ENCODE measurements around the gene BUB1B. TPM values are rescaled to one million over a fixed set of nuclear protein-coding genes. Genes with fewer than 3 reads are reported as not detected.

The BUB1B gene
- total RNA-seq, 1 donor from 2014 or later = 1.8 TPM

DNA sequence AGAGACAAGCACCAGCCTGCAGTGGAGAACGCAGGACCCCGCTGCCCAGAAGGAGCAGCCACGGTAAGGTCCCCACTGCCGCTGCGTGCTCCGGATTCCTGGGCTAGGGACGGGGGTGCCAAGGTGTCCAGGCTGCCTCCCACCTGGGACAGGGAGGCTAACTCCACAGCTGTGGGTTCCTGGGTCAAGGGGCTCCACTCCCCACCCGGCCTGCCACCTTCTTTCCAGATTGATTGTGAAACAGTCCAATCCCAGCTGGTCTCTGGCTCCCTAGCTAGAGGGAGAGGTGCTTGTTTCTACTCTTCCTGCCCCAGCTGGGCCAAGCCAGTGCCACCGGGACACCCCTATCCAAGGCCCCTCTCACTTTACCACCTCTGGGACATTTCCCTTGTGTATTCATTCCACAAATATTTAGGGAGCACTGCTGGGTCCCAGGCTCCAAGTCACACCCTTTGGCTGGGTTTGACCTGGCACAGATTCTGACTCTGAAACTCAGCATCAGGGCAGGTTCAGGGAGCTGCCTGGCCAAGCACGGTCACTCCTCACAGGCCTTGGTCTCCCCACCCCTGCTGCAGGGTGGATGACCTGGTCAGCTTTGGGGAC lies 79.9 kb downstream of the BUB1B start:
- DNase-seq (ENCODE audit: low read depth) = no peak

DNA sequence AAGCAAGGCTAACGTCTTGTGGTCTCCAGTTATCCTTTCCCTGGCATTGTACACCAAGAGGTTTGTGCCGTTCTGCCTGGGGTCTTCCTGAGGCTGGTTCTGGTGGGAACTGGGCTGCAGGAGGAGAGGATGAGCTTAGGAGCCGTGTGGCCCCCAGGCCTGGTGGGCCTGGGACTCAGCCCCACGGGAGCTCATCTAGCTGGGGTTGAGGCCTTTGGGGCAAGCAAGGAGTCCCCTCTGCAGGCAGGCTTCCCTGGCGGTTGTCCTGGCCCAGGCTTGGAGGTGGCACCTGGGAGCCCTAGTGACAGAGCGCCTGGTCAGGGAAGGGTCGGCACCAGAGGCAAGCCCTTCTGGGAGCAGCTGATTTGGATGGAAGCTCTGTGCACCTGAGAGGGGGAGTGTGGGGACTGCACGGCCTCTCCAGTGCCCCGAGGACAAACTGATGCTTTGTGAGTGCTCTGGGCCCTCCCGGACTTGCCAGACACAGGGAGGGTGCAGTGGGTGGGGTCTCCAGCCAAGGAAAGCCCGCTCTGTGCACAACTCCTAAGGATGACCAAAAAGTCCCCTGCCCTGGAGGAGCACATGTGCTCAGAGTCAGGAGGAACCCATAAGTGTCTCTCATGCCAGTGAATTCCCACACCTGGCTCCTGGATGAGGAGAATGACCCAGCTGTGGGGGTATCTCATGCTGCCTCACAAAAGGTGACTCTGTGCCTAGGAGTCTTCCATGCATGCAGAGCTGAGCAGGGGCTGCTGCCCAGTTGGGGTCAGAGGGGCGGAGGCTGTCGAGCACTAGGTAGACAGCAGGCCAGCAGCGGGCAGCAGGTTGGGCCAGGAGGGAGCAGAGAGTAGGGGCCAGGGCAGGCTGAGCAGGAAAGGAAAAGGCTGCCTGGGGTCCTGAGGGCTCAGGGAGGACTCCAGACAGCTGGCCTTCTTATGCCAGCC lies 80.7 kb downstream of the BUB1B start:
- DNase-seq (ENCODE audit: low read depth) = no peak

DNA sequence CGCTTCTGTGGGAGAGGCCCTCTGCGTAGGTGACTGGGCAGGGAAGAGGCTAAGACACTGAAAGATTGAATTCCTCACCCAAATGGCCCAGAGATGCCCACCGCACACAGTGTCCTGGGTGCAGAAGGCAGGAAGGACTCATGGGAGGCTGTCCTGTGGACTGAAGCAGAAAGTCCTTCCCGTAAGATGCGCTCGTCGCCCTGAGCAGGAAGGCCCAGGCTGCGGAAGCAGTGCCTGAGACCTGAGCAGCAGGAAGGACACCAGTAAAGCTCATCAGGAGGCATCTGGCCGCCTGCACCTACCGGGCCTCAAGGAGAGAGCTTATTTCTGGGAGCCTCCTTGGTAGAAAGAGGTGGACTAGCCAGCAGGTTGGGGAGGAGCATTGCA lies 81.3 kb downstream of the BUB1B start:
- no peak for DNase-seq (ENCODE audit: low read depth)

DNA sequence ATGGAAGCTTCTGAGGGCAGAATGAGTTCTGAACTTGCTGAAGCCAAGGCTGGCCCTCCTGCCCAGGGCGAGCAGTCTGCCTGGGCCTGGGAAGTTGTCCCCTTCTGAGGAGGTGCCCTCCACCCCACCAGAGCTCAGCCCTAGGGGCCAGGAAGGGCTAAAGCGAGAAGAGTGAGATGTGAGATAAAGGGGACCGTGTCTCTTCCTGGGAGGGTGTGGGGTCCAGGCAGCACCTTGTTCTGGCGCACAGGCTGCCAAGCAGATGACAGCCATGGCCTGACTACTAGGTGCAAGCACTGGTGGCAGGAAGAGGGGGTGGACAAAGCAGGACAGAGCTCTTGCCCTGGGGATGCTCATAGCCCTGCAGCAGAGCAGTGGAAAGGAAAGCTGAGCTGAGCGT lies 81.7 kb downstream of the BUB1B start:
- DNase-seq (ENCODE audit: low read depth) = no peak

DNA sequence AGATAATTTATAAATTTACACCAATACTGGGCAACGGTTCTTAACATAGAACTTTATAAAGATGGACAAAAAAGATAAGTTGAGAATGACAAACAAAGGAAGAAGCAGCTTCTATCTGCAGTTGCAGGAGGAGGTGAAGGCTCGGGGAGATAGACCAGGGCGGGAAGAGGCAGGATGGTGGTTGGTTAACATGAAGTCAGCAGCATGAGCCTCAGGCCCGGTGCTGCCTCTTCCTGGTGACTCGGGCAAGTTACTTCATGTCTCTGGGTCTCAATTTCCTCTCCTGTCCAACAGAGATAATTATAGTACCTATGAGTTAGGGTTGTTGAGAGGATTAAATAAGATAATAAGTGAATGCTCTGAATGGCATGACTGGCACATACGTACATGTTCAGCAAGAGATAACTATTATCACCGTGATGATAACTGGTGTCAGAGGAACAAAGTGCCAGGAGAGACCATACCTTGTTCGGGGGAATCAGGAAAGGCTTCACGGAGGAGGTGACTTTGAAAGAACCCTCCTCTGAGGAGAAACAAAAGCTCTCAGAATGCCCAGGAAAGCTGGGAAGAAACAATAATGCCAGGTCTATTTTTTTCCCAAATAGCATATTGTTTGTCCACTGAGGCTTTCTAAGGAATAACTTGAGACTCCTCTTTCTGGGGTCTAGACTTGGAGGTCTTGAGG lies 82.4 kb downstream of the BUB1B start:
- DNase-seq (ENCODE audit: low read depth) = no peak

DNA sequence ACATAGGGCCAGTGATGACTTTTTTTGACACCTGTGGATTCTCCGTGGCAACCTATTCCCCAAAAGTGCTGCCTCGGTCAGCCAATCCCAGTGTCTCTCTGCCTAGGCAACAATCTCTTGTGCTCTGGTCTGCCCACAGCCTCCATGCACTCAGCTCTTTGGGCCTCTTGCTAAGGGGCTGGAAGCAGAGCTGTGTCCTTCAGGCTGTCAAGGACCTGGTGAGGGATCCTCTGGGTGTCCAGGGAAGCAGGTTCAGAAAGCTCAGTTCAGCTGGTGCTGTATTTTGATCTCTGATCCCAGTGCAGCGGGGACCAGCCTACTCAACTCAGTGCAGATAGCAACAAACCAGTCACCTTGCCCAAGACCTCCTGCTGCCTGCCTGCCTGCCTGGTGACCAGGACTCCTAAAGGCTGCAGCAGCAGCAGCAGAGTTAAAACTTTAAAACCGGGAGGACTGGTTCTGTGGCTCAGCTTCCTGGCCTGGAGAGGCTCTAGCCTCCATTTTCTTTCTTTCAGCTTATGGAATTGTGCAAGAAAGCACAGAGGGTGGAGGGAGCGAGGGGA lies 84.2 kb downstream of the BUB1B start:
- DNase-seq (ENCODE audit: low read depth) = no peak

DNA sequence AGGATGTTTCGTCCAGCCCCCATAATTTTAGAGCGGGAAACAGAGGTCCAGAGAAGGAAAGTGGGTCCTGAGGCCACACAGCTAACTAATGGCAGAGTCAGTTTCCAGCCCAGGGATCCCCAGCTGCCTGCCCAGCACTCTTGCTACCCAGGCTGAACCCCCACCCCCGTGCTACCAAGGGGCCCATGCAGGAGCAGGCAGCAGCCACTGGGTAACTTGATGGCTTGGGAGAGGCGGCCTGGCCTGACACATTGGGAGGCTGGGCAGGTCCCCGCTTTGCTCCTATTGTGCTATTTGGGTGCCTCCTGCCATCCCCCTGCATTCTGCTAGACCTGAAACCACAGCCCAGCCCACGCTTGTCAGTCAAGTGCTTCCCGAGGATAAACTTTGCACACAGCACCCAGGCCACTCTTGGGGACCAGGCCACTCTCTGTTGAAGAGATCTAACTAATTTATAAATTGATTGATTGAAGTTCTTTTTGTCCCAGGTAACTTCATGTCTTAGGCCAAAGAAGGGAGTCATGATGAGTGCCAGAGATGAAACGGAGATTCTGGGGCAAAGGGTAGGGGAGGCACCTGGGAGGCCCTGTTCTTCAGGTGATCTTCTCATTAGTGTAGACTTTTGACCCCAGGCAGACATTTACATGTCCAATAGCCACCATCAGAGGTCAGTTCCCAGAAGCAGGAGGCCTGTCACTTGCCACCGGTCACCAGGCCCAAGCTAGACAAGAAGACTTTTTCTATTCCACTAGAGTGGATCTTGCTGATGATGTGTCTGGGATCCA lies 85.0 kb downstream of the BUB1B start:
- no peak for DNase-seq (ENCODE audit: low read depth)

DNA sequence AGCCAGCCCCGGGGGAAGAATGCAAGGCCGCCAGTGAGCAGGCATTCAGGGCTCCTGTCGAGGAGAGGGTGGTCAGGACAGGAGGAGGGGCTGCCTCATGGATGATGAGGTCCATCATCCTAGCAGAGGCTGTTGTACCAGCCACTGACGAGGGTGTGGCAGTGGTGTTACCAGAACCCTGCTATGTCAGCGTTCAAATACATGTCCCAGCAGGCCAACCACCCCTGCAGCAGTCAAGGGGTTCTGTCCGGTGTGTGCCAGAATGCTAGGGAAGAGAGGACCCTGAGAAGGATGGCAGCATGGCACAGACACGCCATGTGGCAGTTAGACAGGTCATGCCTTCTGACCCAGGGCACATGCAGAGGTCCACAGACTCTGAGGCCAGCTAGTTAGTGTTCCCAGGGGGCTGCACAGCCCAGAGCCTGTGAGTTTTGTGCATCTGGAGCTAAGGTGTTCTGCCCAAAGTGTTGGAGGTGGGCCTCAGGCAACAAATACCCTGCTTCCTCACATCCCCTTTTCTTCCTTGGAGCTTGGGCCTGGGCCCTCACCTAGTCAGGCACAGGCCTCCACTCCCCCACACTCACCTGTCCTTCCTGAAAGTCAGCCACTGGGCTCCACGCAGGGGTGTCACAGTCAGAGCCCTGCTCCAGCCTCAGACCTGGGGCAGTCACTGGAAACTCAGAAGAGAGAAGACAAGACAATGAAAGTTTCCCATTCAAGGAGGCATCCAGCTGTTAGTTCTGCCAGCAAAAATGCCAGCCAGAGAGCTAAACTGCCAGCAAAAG lies 85.8 kb downstream of the BUB1B start:
- no peak for DNase-seq (ENCODE audit: low read depth)

DNA sequence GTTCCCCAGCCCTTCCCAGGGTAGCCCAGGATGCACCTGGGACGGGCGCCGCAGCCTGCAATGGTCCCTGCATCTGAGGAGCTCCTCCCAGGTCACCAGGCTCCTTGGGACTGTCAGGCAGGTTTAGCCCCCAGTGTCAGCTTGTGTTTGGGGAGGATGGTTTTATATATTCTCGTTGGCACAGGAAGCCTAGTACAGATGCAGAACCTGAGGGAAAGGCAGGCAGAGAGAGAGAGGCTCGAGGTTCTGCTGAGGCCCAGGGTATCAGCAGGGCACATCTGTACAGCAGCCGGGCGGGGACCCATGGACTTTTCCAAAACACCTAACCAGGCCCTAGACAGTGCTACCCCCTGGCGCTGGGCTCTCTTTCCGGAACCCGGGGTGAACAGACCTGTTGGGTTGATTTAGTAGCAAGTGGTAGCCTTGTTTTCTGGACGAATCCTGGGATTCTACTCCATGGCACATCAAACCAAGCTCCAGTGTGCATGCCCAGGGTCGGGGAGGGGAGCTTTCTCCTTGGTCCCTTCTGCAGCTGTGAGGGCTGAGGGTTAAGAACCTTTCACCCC lies 86.6 kb downstream of the BUB1B start:
- no peak for DNase-seq (ENCODE audit: low read depth)

DNA sequence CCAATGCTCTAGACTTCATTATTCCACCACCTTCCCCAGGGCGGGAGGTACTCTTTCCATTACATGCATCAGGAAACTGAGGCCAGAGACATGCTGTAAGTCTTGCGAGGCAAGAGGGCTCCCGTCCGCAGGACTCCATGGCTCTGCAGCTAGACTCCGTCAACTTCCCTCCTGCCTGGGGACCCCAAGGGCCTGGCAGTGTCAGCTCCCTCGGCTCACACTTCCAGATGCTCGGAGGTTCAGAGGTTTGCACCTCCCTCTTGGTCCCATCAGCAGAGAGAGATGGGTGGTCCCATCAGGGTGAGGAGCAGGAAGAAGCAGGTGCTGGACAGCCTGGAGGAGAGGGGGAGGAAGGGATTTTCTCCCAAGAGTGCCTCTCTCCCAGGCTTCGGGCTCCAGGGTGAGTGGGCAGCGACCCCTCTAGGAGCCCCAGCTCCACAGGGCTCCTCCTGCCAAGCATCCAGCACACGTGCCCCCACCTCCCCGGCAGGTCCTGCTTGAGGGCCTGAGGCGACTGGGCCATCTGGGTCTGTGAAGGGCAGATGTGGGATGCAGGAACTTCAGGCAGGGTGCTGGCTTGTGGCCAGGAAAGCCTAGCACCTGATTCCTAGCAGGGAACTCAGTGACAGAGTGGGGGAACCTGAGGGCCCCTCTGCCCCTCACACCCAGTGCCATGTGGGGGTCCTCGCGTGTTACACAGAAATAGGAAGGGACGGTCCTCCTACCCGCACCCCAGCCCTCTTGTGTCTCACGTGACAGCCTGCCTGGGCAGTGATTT lies 87.3 kb downstream of the BUB1B start:
- no peak for DNase-seq (ENCODE audit: low read depth)

DNA sequence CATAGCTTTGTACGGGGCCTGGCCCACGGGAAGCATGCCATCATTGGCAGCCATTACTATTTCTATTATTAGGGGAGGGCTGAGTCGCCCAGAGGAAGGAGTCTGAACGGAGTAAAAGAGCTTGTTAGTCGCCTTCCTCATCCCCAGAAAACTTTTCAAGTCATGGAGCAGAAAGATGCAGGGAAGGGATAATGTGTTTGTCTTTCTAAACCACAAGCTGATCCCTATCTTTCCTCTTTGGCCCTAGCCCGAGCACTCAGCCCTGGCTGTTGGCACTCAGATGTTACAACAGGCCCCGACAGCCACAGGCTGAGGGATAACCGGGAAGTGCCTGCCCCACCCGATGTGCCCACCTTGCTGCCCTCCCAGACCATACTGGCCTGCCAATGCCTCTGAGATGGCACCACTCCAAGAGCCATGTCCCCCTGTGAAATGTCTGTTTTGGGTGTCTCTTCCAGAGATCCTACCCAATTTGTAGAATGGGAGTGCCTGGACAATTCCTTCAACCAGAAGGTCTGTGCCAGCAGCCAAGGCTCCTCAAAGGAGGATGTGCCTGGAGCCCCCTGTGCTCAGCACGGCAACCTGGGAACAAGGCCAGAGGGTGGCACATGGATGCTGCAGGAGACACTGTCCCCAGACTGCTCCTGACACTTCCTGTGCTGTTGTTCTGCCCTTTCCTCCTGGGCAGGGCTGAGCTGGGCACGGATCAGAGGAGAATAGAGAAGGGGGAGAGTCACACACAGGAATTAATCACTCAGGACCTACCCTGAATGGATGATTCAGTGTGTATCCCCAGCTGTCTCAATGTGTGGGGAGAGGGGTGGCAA lies 88.8 kb downstream of the BUB1B start:
- DNase-seq (ENCODE audit: low read depth) = no peak

DNA sequence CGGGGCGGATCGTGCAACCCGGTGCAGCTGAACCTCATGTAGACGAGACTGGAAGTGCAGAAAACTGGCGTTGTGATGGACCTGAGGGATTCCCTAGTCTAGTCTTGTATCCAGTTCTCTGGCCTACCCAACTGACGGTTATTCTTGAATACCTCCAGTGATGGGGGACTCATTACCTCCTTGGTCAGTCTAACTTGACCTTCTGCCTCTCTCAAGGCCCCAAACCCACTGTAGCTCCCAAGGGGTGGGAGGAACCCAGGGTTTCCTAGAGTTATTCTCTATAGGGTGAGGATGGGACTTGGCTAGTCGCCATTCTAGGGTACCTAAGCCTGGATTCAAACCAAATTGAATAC lies 89.4 kb downstream of the BUB1B start:
- no peak for DNase-seq (ENCODE audit: low read depth)

DNA sequence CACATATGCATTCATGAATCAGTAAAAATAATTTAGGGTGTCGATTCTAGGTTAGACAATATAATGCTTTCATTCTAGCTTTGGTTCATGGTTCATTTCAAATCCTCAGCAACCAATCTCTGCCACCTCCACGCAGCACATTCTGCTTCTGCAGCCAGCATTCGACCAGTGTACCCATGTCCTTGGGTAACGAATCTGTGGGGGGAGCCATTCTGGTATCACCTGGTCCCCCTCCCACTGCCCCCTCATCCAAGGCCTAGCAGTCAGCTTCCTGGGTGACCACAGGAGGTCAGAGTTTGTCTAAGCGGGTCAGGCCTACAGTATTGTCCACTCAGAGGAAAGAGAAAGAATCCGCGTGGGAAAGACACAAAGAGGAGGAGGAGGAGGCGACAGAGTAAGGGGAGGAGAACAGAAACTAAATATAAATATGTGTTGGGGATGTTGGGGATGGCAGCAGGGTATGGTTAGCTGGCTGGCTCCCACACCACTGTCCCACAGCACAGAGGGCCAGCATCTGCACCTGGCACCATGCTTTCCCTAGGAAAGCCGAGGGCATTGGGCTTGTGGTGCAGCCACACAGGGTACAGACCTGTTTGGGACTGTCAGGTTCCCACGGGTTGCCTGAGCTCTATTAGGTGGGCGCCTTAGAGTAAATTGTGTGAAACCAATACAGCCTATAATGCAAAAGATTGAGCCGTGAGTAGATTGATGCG lies 90.1 kb downstream of the BUB1B start:
- DNase-seq (ENCODE audit: low read depth) = no peak

DNA sequence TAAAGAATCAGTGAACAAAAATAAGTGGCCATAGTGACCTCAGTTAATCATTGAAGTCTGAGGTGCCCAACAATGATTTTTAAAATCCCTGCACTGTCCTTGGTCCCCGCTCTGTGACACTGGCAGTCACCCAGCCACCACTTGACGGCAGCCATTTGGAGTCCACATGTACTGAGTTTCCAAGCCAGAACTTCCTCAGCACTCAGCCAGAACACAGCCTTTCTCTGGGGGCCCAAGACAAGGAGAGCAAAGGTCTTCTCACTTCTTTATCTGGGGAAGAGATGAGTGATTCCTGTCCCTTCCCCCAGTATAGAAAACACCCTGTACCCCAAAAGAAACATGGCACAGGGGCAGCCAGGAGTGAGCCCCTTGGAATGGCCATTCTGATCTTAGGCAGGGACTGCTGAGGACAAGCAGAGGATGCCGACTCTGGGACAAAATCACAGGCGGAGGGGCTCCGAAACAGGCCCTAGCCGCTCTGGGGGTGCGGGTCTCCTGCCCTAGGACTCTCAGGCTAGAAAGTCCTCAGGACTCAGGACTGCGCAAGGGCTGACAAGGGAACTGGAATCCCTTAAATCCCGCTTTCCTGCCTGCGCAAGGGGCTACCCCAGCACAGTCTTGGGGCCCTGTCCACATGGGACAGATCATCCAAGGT lies 90.7 kb downstream of the BUB1B start:
- no peak for DNase-seq (ENCODE audit: low read depth)

DNA sequence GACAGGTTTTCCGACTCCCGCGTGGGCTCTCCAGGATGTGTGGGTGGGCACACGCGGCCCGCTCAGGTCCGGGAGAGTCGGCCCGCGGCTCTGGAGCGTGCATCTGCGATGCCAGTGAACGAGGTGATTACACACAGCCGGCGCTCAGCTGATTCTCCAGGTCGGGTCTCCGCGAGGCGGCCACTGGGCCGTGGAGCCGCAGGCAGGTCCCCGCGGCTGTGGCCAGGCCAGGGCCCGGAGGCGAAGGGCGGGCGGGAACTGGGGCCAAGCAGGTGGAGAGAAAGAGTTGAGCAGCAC lies 91.2 kb downstream of the BUB1B start:
- no peak for DNase-seq (ENCODE audit: low read depth)

DNA sequence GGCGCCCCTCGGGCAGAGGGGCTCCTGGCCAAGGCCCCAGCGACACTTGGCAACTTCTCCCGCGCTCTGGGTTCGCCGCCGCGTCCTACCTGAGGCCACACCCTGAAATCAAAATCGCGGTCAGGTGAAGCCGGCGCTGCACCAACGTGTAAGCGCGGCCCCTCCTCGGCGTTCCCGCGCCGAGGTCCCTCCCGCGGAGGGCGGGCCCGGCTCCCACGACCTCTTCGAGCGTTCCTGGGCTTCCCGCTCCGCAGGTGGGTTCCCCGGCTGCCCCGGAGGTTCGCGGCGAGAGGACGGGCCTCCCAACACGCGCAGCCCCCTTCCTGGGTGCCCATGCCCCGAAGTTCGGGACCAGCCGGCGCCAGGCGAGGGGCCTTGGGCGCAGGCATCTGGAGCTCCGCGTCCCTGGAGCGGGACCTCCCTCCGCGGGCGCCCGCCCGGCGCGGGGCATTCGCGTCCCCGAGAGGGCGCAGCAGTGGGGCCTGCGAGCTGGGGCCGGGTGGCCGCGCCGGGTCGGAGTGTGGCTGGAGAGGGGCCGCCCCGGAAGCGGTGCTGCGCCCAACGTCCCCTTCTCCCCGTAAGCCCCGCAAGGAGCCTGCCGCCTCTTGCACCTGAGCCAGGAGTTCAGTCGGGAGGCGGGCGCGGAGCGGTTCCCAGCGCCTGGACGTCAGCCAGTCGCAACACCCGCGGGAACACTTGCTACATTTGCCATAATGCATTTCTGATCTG lies 91.7 kb downstream of the BUB1B start:
- DNase-seq (ENCODE audit: low read depth) = no peak

DNA sequence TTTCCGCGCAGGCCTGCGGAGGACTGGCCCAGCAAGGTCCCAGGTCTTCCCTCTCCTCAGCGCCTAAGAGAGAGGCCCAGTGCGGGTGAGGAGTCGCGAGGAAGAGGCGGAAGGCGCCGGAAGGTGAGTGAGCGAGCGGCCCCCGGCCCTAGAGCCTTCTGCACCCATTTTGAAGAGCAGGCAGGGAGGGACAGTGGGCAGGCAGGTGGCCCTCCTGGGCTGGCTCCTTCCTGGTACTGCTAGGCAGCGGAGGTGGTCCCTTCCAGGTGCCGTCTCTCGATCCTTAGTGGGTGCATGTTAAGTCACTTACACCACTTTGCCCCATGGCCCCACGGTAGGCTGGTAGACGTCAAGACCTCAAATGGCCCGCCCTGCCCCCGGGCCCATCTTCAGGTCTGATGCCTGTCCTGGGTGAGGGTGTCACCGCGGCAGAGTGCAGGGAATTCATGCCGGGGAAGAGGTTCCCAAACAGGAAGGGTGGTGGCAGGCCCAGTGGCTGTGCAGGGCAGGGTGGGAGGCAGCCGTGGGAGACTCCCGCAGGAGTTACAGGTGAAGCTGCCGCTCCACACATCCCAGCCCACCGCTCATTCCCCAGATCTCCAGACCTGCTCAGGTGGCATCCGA lies 92.4 kb downstream of the BUB1B start:
- DNase-seq (ENCODE audit: low read depth) = no peak
